Erythroblast (primary cell): ENCODE data around the gene GLB1L.

Experiments
- GATA1 ChIP-seq: IDR thresholded peaks from 2 replicates; pipeline ENCODE4 v1.6.1; 2011; ENCODE audit warnings: low read depth, mild to moderate bottlenecking, control low read depth, low read length, moderate library complexity
- POLR2A ChIP-seq: IDR thresholded peaks from 2 replicates; pipeline ENCODE4 v1.6.1; 2011; ENCODE audit warnings: mild to moderate bottlenecking, low read length

GRCh38 chr2:219213486-219214071 is 31.7 kb downstream of the GLB1L start:
- TF ChIP-seq POLR2A, result no peak
- no peak for TF ChIP-seq GATA1
